H9 (cell line): Measurements from ENCODE around the gene PCGF2. TPM values are rescaled to one million over a fixed set of nuclear protein-coding genes. Genes with fewer than 3 reads are reported as not detected.

Source experiments
- DNase-seq: peaks from one replicate; pipeline ENCODE4 v3.0.0-alpha.2; 2017
- H2AFZ ChIP-seq: one replicate; pipeline ENCODE4 v1.6.1; 2013; ENCODE audit warnings: mild to moderate bottlenecking, low read length, control low read depth, moderate library complexity
- H2AK5ac ChIP-seq: 2 replicates; pipeline ENCODE4 v1.6.1; 2013; ENCODE audit warnings: low read length, control low read depth, mixed read lengths; ENCODE audit not compliant: insufficient read length
- H2BK120ac ChIP-seq: one replicate; pipeline ENCODE4 v1.6.1; 2013; ENCODE audit warnings: low read depth, mild to moderate bottlenecking, low read length, control low read depth, inconsistent platforms; ENCODE audit not compliant: poor library complexity, severe bottlenecking
- H2BK12ac ChIP-seq: 2 replicates; pipeline ENCODE4 v1.6.1; 2013; ENCODE audit warnings: low read length, control low read depth, mixed read lengths, low read depth; ENCODE audit not compliant: insufficient read length
- H2BK15ac ChIP-seq: 2 replicates; pipeline ENCODE4 v1.6.1; 2013; ENCODE audit warnings: low read depth, low read length, control low read depth
- H2BK20ac ChIP-seq: one replicate; pipeline ENCODE4 v1.6.1; 2013; ENCODE audit warnings: low read depth, mild to moderate bottlenecking, low read length, control low read depth, inconsistent platforms; ENCODE audit not compliant: poor library complexity, severe bottlenecking
- H2BK5ac ChIP-seq: 2 replicates; pipeline ENCODE4 v1.6.1; 2013; ENCODE audit warnings: low read length, control low read depth, mixed read lengths; ENCODE audit not compliant: insufficient read length
- H3K14ac ChIP-seq: 2 replicates; pipeline ENCODE4 v1.6.1; 2013; ENCODE audit warnings: low read length, control low read depth; ENCODE audit not compliant: insufficient read depth
- H3K18ac ChIP-seq: 2 replicates; pipeline ENCODE4 v1.6.1; 2013; ENCODE audit warnings: low read depth, mild to moderate bottlenecking, mixed read lengths, low read length, control low read depth; ENCODE audit not compliant: insufficient read length
- H3K23ac ChIP-seq: 2 replicates; pipeline ENCODE4 v1.6.1; 2013; ENCODE audit warnings: low read length, control low read depth, mixed read lengths, low read depth; ENCODE audit not compliant: insufficient read length
- H3K23me2 ChIP-seq: 2 replicates; pipeline ENCODE4 v1.6.1; 2013; ENCODE audit warnings: low read depth, mild to moderate bottlenecking, mixed read lengths, low read length, control low read depth; ENCODE audit not compliant: insufficient read length, poor library complexity, severe bottlenecking
- H3K27ac ChIP-seq: 2 replicates; pipeline ENCODE4 v1.5.1; 2013; ENCODE audit warnings: low read length, control low read depth, mixed read lengths, low read depth; ENCODE audit not compliant: insufficient read length
- H3K27me3 ChIP-seq: 2 replicates; pipeline ENCODE4 v1.6.1; 2013; ENCODE audit warnings: low read length, control low read depth, inconsistent platforms; ENCODE audit not compliant: insufficient read depth
- H3K4ac ChIP-seq: 2 replicates; pipeline ENCODE4 v1.6.1; 2013; ENCODE audit warnings: low read depth, mild to moderate bottlenecking, control low read depth, inconsistent platforms, low read length, moderate library complexity
- H3K4me1 ChIP-seq: 2 replicates; pipeline ENCODE4 v1.6.1; 2013; ENCODE audit warnings: low read length, control low read depth, inconsistent platforms; ENCODE audit not compliant: insufficient read depth
- H3K4me2 ChIP-seq: 2 replicates; pipeline ENCODE4 v1.6.1; 2013; ENCODE audit warnings: low read length, control low read depth, mixed read lengths; ENCODE audit not compliant: insufficient read length, insufficient read depth
- H3K56ac ChIP-seq: 2 replicates; pipeline ENCODE4 v1.6.1; 2013; ENCODE audit warnings: low read depth, mild to moderate bottlenecking, mixed read lengths, low read length, control low read depth; ENCODE audit not compliant: insufficient read length
- H3K79me1 ChIP-seq: 2 replicates; pipeline ENCODE4 v1.6.1; 2013; ENCODE audit warnings: low read depth, mild to moderate bottlenecking, moderate library complexity, low read length, control low read depth, inconsistent platforms; ENCODE audit not compliant: insufficient read depth, poor library complexity, severe bottlenecking
- H3K79me2 ChIP-seq: 2 replicates; pipeline ENCODE4 v1.6.1; 2013; ENCODE audit warnings: low read length, control low read depth, inconsistent platforms; ENCODE audit not compliant: insufficient read depth
- H3K9ac ChIP-seq: 2 replicates; pipeline ENCODE4 v1.6.1; 2013; ENCODE audit warnings: low read length, control low read depth, mixed read lengths; ENCODE audit not compliant: insufficient read length; ENCODE audit errors: extremely low read depth
- H3K9me3 ChIP-seq: one replicate; pipeline ENCODE4 v1.6.1; 2013; ENCODE audit warnings: low read depth, low read length, inconsistent platforms; ENCODE audit not compliant: control insufficient read depth
- H3T11ph ChIP-seq: one replicate; pipeline ENCODE4 v1.6.1; 2013; ENCODE audit warnings: mild to moderate bottlenecking, low read length, control low read depth, inconsistent platforms
- H4K20me1 ChIP-seq: one replicate; pipeline ENCODE4 v1.6.1; 2013; ENCODE audit not compliant: control insufficient read depth, insufficient read length, insufficient read depth
- H4K5ac ChIP-seq: 2 replicates; pipeline ENCODE4 v1.6.1; 2013; ENCODE audit warnings: low read depth, mild to moderate bottlenecking, mixed read lengths, low read length, control low read depth; ENCODE audit not compliant: insufficient read length
- H4K8ac ChIP-seq: replicated peaks from 2 replicates; pipeline ENCODE4 v1.6.1; 2013; ENCODE audit warnings: low read length, control low read depth, mixed read lengths, low read depth; ENCODE audit not compliant: insufficient read length
- H4K91ac ChIP-seq: 2 replicates; pipeline ENCODE4 v1.6.1; 2013; ENCODE audit warnings: low read depth, mild to moderate bottlenecking, moderate library complexity, mixed read lengths, low read length, control low read depth; ENCODE audit not compliant: insufficient read length
- H3K27ac Mint-ChIP-seq, 3 experiments: 2 replicates in 2 of 3; 3 replicates in 1 of 3; pipeline ENCODE4 v1.8.0; 2020 to 2021; ENCODE audit warnings: mixed read lengths in 3 of 3, mild to moderate bottlenecking in 1 of 3, moderate library complexity in 1 of 3
- H3K27me3 Mint-ChIP-seq: 2 replicates; pipeline ENCODE4 v1.8.0; 2021; ENCODE audit warnings: low read depth, mild to moderate bottlenecking, moderate library complexity, mixed read lengths
- H3K36me3 Mint-ChIP-seq, 3 experiments: 2 replicates in 2 of 3; 3 replicates in 1 of 3; pipeline ENCODE4 v1.8.0; 2020 to 2021; ENCODE audit warnings: low read depth in 3 of 3, mixed read lengths in 3 of 3; ENCODE audit not compliant: insufficient read depth in 1 of 3
- H3K4me1 Mint-ChIP-seq, 2 experiments: 2 replicates each; pipeline ENCODE4 v1.8.0; 2020; ENCODE audit warnings: mixed read lengths in 2 of 2
- H3K4me3 Mint-ChIP-seq, 2 experiments: 2 replicates in 1 of 2; 3 replicates in 1 of 2; pipeline ENCODE4 v1.8.0; 2020 to 2021; ENCODE audit warnings: mild to moderate bottlenecking in 2 of 2, mixed read lengths in 2 of 2, moderate library complexity in 1 of 2
- H3K9me3 Mint-ChIP-seq, 2 experiments: 2 replicates in 1 of 2; 3 replicates in 1 of 2; pipeline ENCODE4 v1.8.0; 2020; ENCODE audit warnings: mild to moderate bottlenecking in 2 of 2, mixed read lengths in 2 of 2, moderate library complexity in 1 of 2
- WGBS: extraction: QIAGEN DNeasy Blood & Tissue Kit; methylation state at CpG from one replicate; pipeline ENCODE4 v1.1.7; 2013; ENCODE audit warnings: missing lambda C conversion rate, low lambda C conversion rate, mixed read lengths; ENCODE audit not compliant: insufficient read length; ENCODE audit errors: extremely low coverage; 5-methylcytosine and 5-hydroxymethylcytosine counted together
- total RNA-seq: library from RNA; stranded (reverse); gene quantifications from 2 replicates; pipeline ENCODE4 v1.2.1, GENCODE V29; 2021
- TF ChIP-seq, protein P1 (sequence below): fragments of 200-600 bp; sonication (generic); conservative IDR thresholded peaks from 3 replicates; pipeline ENCODE4 v1.8.0; 2021; ENCODE audit warnings: antibody characterized with exemption, mild to moderate bottlenecking

The PCGF2 gene
- total RNA-seq, 1 experiment from 2014 or later = 106 TPM

DNA sequence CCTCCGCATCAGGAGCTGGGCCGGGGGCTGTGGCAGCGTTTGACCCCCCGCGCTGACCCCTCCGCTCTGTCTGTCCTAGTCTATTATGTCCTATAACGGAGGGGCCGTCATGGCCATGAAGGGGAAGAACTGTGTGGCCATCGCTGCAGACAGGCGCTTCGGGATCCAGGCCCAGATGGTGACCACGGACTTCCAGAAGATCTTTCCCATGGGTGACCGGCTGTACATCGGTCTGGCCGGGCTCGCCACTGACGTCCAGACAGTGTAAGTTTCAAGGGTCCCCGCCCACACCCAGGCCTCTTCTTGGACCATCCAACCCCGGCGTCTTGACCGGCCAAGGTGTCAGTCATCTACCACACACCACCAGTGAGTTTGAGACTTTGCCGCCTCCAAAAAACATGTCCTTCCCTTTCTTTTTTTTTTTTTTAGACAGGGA lies 5.0 kb upstream of the PCGF2 start:
- H3K14ac ChIP-seq = no peak overlapping the region
- peaks cover 29% of the 10 kb centered on the region for H3K23me2 ChIP-seq
- Mint-ChIP-seq H3K4me3 (peak overlapping the region; percentile 97), H3K27ac (peak overlapping the region in 2 of 3 experiments; percentile 94 to 97; a peak in 3 of 7 replicates), H3K36me3 (peaks cover 17 to 31% (median 25%) of the 10 kb centered on the region in 3 experiments), H3K9me3 (peaks cover 0 to 3% of the 10 kb centered on the region in 2 experiments; a peak in 2 of 5 replicates), H3K4me1 (peaks cover 20% of the 10 kb centered on the region in 2 experiments), H3K27me3 (peaks cover 11% of the 10 kb centered on the region)
- no peak overlapping the region for H2BK20ac ChIP-seq
- no peak overlapping the region for H2AK5ac ChIP-seq
- H3T11ph ChIP-seq = no peak overlapping the region
- H3K79me1 ChIP-seq = no peaks in the 10 kb centered on the region
- no peak overlapping the region for H2BK5ac ChIP-seq
- H3K79me2 ChIP-seq = 0 out of 2 replicates have a peak, but pooled peaks cover 2% of the 10 kb centered on the region
- H2BK15ac ChIP-seq = no peak overlapping the region
- H2BK12ac ChIP-seq = no peak overlapping the region
- H4K8ac ChIP-seq = no peak overlapping the region
- WGBS = no CpG with 5 or more reads among the region's 22 CpGs
- H3K27me3 ChIP-seq = no peaks in the 10 kb centered on the region
- H3K56ac ChIP-seq = no peak overlapping the region
- no peak overlapping the region for H3K23ac ChIP-seq
- no peak overlapping the region for H3K18ac ChIP-seq
- TF ChIP-seq, protein P1, sequence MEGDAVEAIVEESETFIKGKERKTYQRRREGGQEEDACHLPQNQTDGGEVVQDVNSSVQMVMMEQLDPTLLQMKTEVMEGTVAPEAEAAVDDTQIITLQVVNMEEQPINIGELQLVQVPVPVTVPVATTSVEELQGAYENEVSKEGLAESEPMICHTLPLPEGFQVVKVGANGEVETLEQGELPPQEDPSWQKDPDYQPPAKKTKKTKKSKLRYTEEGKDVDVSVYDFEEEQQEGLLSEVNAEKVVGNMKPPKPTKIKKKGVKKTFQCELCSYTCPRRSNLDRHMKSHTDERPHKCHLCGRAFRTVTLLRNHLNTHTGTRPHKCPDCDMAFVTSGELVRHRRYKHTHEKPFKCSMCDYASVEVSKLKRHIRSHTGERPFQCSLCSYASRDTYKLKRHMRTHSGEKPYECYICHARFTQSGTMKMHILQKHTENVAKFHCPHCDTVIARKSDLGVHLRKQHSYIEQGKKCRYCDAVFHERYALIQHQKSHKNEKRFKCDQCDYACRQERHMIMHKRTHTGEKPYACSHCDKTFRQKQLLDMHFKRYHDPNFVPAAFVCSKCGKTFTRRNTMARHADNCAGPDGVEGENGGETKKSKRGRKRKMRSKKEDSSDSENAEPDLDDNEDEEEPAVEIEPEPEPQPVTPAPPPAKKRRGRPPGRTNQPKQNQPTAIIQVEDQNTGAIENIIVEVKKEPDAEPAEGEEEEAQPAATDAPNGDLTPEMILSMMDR = no peak
- H4K20me1 ChIP-seq = no peaks in the 10 kb centered on the region
- no peak overlapping the region for H4K91ac ChIP-seq
- no peak overlapping the region for H3K27ac ChIP-seq
- no peak overlapping the region for H4K5ac ChIP-seq
- H3K9ac ChIP-seq = peak overlapping the region; percentile 83
- no peak overlapping the region for H2AFZ ChIP-seq
- H2BK120ac ChIP-seq = no peak overlapping the region
- peak overlapping the region; percentile 98 for H3K4me2 ChIP-seq
- no peak overlapping the region for H3K4ac ChIP-seq
- DNase-seq = no peak
- no peaks in the 10 kb centered on the region for H3K4me1 ChIP-seq
- H3K9me3 ChIP-seq = no peaks in the 10 kb centered on the region
